Osteocyte (in vitro differentiated cells): ENCODE measurements around the gene MASP1. TPM values are rescaled to one million over a fixed set of nuclear protein-coding genes. Genes with fewer than 3 reads are reported as not detected.

Experiments
- DNase-seq: peaks from one replicate; pipeline ENCODE4 v3.0.0; 2021; ENCODE audit warnings: mixed read lengths; ENCODE audit not compliant: unreplicated experiment; ENCODE audit errors: extremely low spot score
- H3K27ac Mint-ChIP-seq: one replicate; pipeline ENCODE4 v1.8.0; 2021; ENCODE audit warnings: mild to moderate bottlenecking, mixed read lengths; ENCODE audit not compliant: unreplicated experiment
- H3K27me3 Mint-ChIP-seq: one replicate; pipeline ENCODE4 v1.8.0; 2021; ENCODE audit warnings: mixed read lengths; ENCODE audit not compliant: unreplicated experiment
- H3K36me3 Mint-ChIP-seq: one replicate; pipeline ENCODE4 v1.8.0; 2021; ENCODE audit warnings: mixed read lengths; ENCODE audit not compliant: unreplicated experiment
- H3K4me1 Mint-ChIP-seq: one replicate; pipeline ENCODE4 v1.8.0; 2021; ENCODE audit warnings: mixed read lengths; ENCODE audit not compliant: unreplicated experiment
- H3K4me3 Mint-ChIP-seq: one replicate; pipeline ENCODE4 v1.8.0; 2021; ENCODE audit warnings: mild to moderate bottlenecking, moderate library complexity, mixed read lengths; ENCODE audit not compliant: unreplicated experiment
- H3K9me3 Mint-ChIP-seq: one replicate; pipeline ENCODE4 v1.8.0; 2021; ENCODE audit warnings: mixed read lengths; ENCODE audit not compliant: unreplicated experiment
- CTCF ChIP-seq: fragments of 200-600 bp; sonication (generic); IDR thresholded peaks from 2 replicates; pipeline ENCODE4 v1.5.0; 2021; ENCODE audit warnings: antibody characterized with exemption, mild to moderate bottlenecking, moderate library complexity
- total RNA-seq: library from RNA; stranded (reverse); gene quantifications from 2 replicates; pipeline ENCODE4 v1.2.1, GENCODE V29; 2021

The MASP1 gene
- total RNA-seq, 1 donor from 2014 or later = not detected

- DNase-seq = no peak
- Mint-ChIP-seq H3K27me3 (peaks cover 3% of the 10 kb centered on the region), H3K9me3 (no peaks in the 10 kb centered on the region), H3K36me3 (no peaks in the 10 kb centered on the region), H3K4me1 (peaks cover 29% of the 10 kb centered on the region), H3K4me3 (no peak overlapping the region), H3K27ac (no peak overlapping the region)
- TF ChIP-seq CTCF = no peak
Measured at GRCh38 chr3:187287256-187287655, 4.3 kb downstream of the MASP1 start.

GRCh38 chr3:187286467-187287059 is 5.0 kb downstream of the MASP1 start:
- Mint-ChIP-seq H3K36me3 (no peaks in the 10 kb centered on the region), H3K27ac (no peak overlapping the region), H3K27me3 (peaks cover 3% of the 10 kb centered on the region), H3K4me1 (peaks cover 27% of the 10 kb centered on the region), H3K9me3 (no peaks in the 10 kb centered on the region), H3K4me3 (no peak overlapping the region)
- TF ChIP-seq CTCF = no peak
- no peak for DNase-seq

GRCh38 chr3:187281191-187281714 is 10.3 kb downstream of the MASP1 start:
- Mint-ChIP-seq H3K9me3 (no peaks in the 10 kb centered on the region), H3K4me1 (peaks cover 12% of the 10 kb centered on the region), H3K27me3 (no peaks in the 10 kb centered on the region), H3K27ac (no peak overlapping the region), H3K4me3 (no peak overlapping the region), H3K36me3 (no peaks in the 10 kb centered on the region)
- TF ChIP-seq CTCF = no peak
- DNase-seq = no peak

GRCh38 chr3:187280644-187281043 is 10.9 kb downstream of the MASP1 start:
- no peak for TF ChIP-seq CTCF
- no peaks in the 10 kb centered on the region for H3K9me3 Mint-ChIP-seq
- no peaks in the 10 kb centered on the region for H3K36me3 Mint-ChIP-seq
- H3K4me1 Mint-ChIP-seq = peaks cover 12% of the 10 kb centered on the region
- no peak overlapping the region for H3K27ac Mint-ChIP-seq
- no peaks in the 10 kb centered on the region for H3K27me3 Mint-ChIP-seq
- H3K4me3 Mint-ChIP-seq = no peak overlapping the region
- no peak for DNase-seq

- DNase-seq = no peak
- Mint-ChIP-seq H3K27ac (no peak overlapping the region), H3K36me3 (no peaks in the 10 kb centered on the region), H3K27me3 (no peaks in the 10 kb centered on the region), H3K9me3 (no peaks in the 10 kb centered on the region), H3K4me3 (no peak overlapping the region), H3K4me1 (peaks cover 12% of the 10 kb centered on the region)
- no peak for TF ChIP-seq CTCF
Measured at GRCh38 chr3:187277129-187277462, 14.4 kb downstream of the MASP1 start.
